Fibroblast of lung (primary cell): Measurements from ENCODE around the gene FILIP1L. TPM values are rescaled to one million over a fixed set of nuclear protein-coding genes. Genes with fewer than 3 reads are reported as not detected.

Experiments
- DNase-seq, 2 donors: peaks; one replicate each; pipeline versions ENCODE4 v3.0.0 to v3.0.0-alpha.2; 2010; ENCODE audit warnings: low read depth in 2 of 2
- H2AFZ ChIP-seq: 2 replicates; pipeline ENCODE4 v1.5.1; 2012; ENCODE audit warnings: low read length, control low read depth, inconsistent platforms
- H3K27ac ChIP-seq: 2 replicates; pipeline ENCODE4 v1.5.1; 2011; ENCODE audit warnings: low read length, control low read depth; ENCODE audit not compliant: insufficient read depth
- H3K27me3 ChIP-seq: 2 replicates; pipeline ENCODE4 v1.5.1; 2011; ENCODE audit warnings: mild to moderate bottlenecking, low read length; ENCODE audit not compliant: control insufficient read depth, insufficient read depth
- H3K36me3 ChIP-seq: 2 replicates; pipeline ENCODE4 v1.5.1; 2011; ENCODE audit warnings: low read length; ENCODE audit not compliant: control insufficient read depth, insufficient read depth
- H3K4me1 ChIP-seq: 2 replicates; pipeline ENCODE4 v1.5.1; 2011; ENCODE audit warnings: low read length; ENCODE audit not compliant: control insufficient read depth, insufficient read depth; ENCODE audit errors: extremely low read depth
- H3K4me2 ChIP-seq: 2 replicates; pipeline ENCODE4 v1.5.1; 2011; ENCODE audit warnings: low read length, control low read depth; ENCODE audit not compliant: insufficient read depth; ENCODE audit errors: extremely low read depth
- H3K4me3 ChIP-seq, 4 experiments: fragments of 200-600 bp in 1 of 4; sonication (generic) in 1 of 4; replicated peaks in 1 of 4; 2 replicates each; pipeline ENCODE4 v1.5.1; 2011 to 2016; ENCODE audit warnings: low read length in 4 of 4, low read depth in 3 of 4, mild to moderate bottlenecking in 3 of 4, control low read depth in 2 of 4, inconsistent platforms in 1 of 4, mixed read lengths in 1 of 4; ENCODE audit not compliant: insufficient read depth in 1 of 4; ENCODE audit errors: control extremely low read depth in 1 of 4
- H3K79me2 ChIP-seq: 2 replicates; pipeline ENCODE4 v1.5.1; 2012; ENCODE audit warnings: mild to moderate bottlenecking, low read length, inconsistent platforms; ENCODE audit not compliant: control insufficient read depth, insufficient read depth
- H3K9ac ChIP-seq: 2 replicates; pipeline ENCODE4 v1.5.1; 2011; ENCODE audit warnings: mild to moderate bottlenecking, low read length, control low read depth; ENCODE audit not compliant: insufficient read depth
- H3K9me3 ChIP-seq: 2 replicates; pipeline ENCODE4 v1.5.1; 2012; ENCODE audit warnings: low read depth, low read length; ENCODE audit not compliant: control insufficient read depth, insufficient read depth
- H4K20me1 ChIP-seq: 2 replicates; pipeline ENCODE4 v1.5.1; 2011; ENCODE audit warnings: low read length; ENCODE audit not compliant: control insufficient read depth, insufficient read depth; ENCODE audit errors: extremely low read depth
- EZH2 ChIP-seq: IDR thresholded peaks from 2 replicates; pipeline ENCODE4 v1.5.1; 2012; ENCODE audit warnings: low read length, control low read depth, mild to moderate bottlenecking; ENCODE audit errors: missing control alignments
- polyA plus RNA-seq, 2 donors: library from polyadenylated mRNA; depleted of rRNA in 1 of 2; stranded (reverse) in 1 of 2; unstranded in 1 of 2; fragments of >200 nt; gene quantifications; 2 replicates each; pipeline ENCODE4 v1.2.1, GENCODE V29; 2011 to 2012; ENCODE audit warnings: missing spikeins in 1 of 2
- total RNA-seq: library from RNA; depleted of rRNA; stranded (reverse); fragments of >200 nt; gene quantifications from 2 replicates; pipeline ENCODE4 v1.2.1, GENCODE V29; 2014
- TF ChIP-seq, protein P1 (sequence below), 2 donors: IDR thresholded peaks in 1 of 2; conservative IDR thresholded peaks in 1 of 2; 1 replicate in 1 of 2; 2 replicates in 1 of 2; pipeline ENCODE4 v1.5.1; 2011 to 2012; ENCODE audit warnings: low read length in 2 of 2, control low read depth in 1 of 2, inconsistent platforms in 1 of 2, low read depth in 1 of 2, mild to moderate bottlenecking in 1 of 2

Gene FILIP1L
- total and polyA plus RNA-seq, 2 donors (not counting 1 experiment from before 2014, with no cell fraction given): 92.8 to 126 TPM

DNA sequence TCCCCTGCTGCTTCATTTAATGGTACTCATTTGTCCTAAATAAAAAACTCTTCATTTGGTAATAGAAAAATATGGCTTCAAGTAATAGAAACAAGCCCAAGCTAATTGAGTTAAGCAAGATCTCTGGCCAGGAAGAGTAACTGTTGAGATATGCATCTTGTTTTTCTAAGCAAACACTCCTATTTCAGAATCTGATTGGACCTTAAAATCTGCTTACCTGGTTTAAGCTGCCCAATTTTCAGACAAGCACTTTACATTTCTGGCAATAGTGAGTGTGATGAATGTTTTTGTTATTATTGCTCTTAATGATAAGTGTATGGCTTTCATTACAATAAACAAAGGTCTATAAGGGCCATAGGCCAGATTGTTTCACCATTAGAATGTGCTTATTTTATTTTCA lies 210.4 kb downstream of the FILIP1L start:
- Histone ChIP-seq H4K20me1 (no peaks in the 10 kb centered on the region), H2AFZ (no peak overlapping the region), H3K9me3 (no peaks in the 10 kb centered on the region), H3K27me3 (no peaks in the 10 kb centered on the region), H3K36me3 (no peaks in the 10 kb centered on the region), H3K4me3 (no peak overlapping the region), H3K79me2 (no peaks in the 10 kb centered on the region), H3K9ac (no peak overlapping the region), H3K4me1 (peaks cover 9% of the 10 kb centered on the region), H3K27ac (no peak overlapping the region), H3K4me2 (no peak overlapping the region)
- no peak for TF ChIP-seq EZH2
- TF ChIP-seq, protein P1, sequence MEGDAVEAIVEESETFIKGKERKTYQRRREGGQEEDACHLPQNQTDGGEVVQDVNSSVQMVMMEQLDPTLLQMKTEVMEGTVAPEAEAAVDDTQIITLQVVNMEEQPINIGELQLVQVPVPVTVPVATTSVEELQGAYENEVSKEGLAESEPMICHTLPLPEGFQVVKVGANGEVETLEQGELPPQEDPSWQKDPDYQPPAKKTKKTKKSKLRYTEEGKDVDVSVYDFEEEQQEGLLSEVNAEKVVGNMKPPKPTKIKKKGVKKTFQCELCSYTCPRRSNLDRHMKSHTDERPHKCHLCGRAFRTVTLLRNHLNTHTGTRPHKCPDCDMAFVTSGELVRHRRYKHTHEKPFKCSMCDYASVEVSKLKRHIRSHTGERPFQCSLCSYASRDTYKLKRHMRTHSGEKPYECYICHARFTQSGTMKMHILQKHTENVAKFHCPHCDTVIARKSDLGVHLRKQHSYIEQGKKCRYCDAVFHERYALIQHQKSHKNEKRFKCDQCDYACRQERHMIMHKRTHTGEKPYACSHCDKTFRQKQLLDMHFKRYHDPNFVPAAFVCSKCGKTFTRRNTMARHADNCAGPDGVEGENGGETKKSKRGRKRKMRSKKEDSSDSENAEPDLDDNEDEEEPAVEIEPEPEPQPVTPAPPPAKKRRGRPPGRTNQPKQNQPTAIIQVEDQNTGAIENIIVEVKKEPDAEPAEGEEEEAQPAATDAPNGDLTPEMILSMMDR (conservative IDR thresholded peaks at IDR 0.05 in 1 of 2, IDR thresholded peaks at IDR 0.05 in 1 of 2; ENCODE audit: low read depth in 1 of 2, low read length in 2 of 2): no peak
- DNase-seq: peak in 1 of 2 donors; percentile 12

DNA sequence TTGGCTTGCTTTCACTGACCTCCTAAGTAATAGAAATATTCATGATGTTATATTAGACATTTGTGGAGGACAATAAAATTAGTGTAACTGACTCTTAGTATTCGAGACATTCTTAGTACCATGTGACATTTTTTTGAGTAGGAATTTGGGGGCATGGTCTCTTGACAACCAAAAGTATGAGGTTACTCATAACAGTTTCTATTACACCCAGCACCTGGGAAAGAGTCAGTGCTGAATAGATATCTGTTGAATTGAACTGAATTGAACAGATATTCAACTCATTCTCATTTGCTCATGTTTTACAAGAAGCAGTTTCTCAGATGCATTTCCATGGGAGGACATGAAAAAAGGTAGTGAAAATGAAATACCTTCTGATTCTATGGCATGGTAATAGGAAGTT lies 212.2 kb downstream of the FILIP1L start:
- H3K79me2 ChIP-seq: no peaks in the 10 kb centered on the region
- H4K20me1 ChIP-seq: no peaks in the 10 kb centered on the region
- no peak overlapping the region for H2AFZ ChIP-seq
- DNase-seq: peak; percentile 4 to 82
- H3K9me3 ChIP-seq: no peaks in the 10 kb centered on the region
- no peak overlapping the region for H3K27ac ChIP-seq
- H3K36me3 ChIP-seq: no peaks in the 10 kb centered on the region
- no peak overlapping the region for H3K9ac ChIP-seq
- TF ChIP-seq EZH2: no peak
- TF ChIP-seq, protein P1 (conservative IDR thresholded peaks at IDR 0.05 in 1 of 2, IDR thresholded peaks at IDR 0.05 in 1 of 2; ENCODE audit: low read depth in 1 of 2, low read length in 2 of 2): no peak
- peaks cover 9% of the 10 kb centered on the region for H3K4me1 ChIP-seq
- no peak overlapping the region for H3K4me3 ChIP-seq
- no peaks in the 10 kb centered on the region for H3K27me3 ChIP-seq
- no peak overlapping the region for H3K4me2 ChIP-seq

DNA sequence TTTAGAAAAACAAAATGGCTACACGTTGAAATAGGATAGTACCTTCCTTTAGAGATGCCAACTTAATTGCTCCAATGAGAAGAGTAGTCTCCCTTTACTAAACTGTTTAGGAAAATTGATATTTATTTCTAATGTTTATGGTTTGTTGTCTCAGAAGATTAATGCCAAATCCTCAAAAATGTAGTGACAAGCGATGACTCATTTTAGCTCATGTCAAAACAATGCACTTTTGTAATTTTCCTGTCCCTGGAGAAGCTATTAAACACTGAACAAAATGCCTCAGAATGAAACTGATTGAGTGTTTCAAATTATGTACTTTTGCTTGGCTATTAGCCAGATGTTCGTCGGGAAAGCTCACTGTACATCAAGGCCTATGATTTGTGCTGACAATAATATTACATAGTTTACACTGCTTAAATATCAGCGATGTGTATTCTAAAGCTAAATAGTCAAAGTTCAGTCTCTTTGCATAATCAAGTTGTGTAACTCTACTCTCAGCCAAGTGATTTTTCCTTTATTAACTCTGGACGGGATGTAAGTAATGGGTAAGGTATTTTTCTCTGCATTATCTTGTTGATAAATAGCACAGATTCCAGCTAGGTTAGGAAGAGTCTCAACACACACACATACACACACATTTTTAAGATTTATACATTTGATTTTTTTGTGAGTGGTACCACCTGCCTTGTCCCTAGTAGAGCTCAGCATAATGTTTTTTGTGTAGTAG lies 212.9 kb downstream of the FILIP1L start:
- Histone ChIP-seq H3K9ac (no peak overlapping the region), H3K4me3 (peak overlapping the region in 2 of 4 experiments; percentile 2 to 6), H3K27ac (peak overlapping the region; percentile 69)

More for the DNA sequence above, 212.9 kb downstream of the FILIP1L start:
- Histone ChIP-seq H4K20me1 (no peaks in the 10 kb centered on the region), H3K4me2 (peak overlapping the region; percentile 9), H3K4me1 (peaks cover 9% of the 10 kb centered on the region), H3K79me2 (no peaks in the 10 kb centered on the region), H3K9me3 (no peaks in the 10 kb centered on the region), H3K27me3 (no peaks in the 10 kb centered on the region), H3K36me3 (no peaks in the 10 kb centered on the region), H2AFZ (no peak overlapping the region)
- TF ChIP-seq EZH2: no peak
- TF ChIP-seq, protein P1 (conservative IDR thresholded peaks at IDR 0.05 in 1 of 2, IDR thresholded peaks at IDR 0.05 in 1 of 2; ENCODE audit: low read depth in 1 of 2, low read length in 2 of 2): no peak
- peak; percentile 87 to 91 for DNase-seq
